ENCODE results near the gene PTGR3. TPM values are rescaled to one million over a fixed set of nuclear protein-coding genes. Genes with fewer than 3 reads are reported as not detected.

PTGR3 gene, protein sequence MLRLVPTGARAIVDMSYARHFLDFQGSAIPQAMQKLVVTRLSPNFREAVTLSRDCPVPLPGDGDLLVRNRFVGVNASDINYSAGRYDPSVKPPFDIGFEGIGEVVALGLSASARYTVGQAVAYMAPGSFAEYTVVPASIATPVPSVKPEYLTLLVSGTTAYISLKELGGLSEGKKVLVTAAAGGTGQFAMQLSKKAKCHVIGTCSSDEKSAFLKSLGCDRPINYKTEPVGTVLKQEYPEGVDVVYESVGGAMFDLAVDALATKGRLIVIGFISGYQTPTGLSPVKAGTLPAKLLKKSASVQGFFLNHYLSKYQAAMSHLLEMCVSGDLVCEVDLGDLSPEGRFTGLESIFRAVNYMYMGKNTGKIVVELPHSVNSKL
- total RNA-seq: 17.7 and 19.9 TPM in 2 replicates

DNA sequence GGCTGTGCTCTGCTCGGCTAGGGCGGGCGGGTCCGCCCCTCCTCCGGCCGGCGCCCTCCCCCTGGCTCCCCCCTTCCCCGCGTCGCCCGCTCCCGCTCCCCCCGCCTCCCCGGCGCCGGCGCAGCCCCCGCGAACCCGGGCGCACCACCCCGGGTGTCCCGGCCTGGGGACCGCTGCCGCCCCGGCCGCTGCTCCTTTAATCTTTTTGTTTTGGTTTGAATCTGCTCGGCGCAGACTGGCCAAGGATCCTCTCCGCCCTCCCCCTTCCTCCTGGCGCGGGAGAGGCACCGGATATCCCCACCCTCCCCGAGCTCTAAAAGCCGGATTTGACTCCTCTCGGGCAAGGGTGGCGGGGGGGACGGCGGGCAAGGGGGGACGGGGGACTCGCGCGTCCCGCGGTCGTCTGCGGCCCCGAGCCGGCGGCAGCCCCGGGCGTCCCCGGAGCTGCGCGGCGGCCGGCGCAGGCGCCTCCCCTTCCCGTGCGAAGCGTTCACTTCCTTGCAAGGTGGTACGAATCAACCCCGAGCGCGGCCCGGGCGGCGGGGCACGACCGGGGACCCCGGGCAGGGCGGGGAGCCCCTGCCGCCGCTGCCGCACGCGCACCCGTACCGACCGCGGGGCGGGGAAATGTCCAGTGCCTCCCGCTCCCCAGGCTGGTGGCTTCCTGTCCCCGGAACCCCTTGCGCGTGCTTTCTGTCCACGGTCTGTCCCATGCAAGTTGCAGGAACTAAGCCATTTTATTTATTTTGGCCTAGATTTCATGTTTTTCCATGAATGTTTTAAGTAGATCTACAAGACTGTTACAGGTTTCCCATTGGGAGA lies at the start of gene PTGR3:
PTGR3 (minus strand) TSS at position 11 of the 822 bp plus-strand sequence. CDS start 81 bp downstream, outside the sequence.

DNA sequence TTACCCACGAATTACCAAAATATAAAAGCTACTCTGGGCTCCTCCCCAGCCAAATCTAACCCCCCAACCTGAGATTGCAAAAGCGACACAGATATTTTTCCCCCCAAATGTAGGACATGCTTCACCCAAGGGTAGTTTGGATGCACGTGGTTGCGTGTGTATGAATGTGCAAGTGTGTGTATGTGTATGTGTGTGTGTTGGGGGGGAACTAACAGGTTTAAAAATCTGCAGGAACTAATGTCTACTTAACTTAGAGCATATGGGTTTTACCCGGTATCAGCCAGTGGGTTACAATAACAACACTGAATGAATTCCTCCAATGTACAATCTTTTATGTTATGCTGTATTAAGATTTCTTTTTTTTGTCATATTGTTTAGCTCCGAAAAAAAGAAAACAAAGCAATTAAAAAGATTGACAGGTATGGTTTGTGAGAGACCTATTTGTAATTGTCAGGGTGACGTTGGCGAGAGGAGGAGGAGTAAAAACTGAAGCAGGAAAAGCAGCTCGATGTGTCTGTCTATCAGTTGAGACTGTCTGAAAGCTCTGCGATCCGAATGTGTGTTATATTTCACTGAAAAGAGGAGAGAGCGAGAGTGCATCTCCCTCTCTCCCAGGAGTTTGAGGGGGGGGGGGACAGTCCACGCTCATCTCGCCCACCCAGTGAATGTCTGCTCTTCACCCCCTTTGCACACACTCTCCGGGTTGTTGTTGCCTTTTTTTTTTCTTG lies 1.5 kb upstream of the PTGR3 start, which contains the start of gene TSHZ1:
TSHZ1 (plus strand) TSS at position 524 of the 728 bp plus-strand sequence. CDS start 1,080 bp downstream, outside the sequence.

Other genes starting within 250 kb of the PTGR3 start
- 7.7 and 10.9 TPM in 2 replicates for gene TSHZ1, start 1.7 kb upstream of the PTGR3 start, total RNA-seq
- gene SMIM21, start 218.6 kb upstream of the PTGR3 start, total RNA-seq: not detected in 2 replicates